ENCODE results near the gene KMT2D.

The KMT2D gene

GRCh38 chr12:49026101-49026500 lies 34.5 kb downstream of the KMT2D start:
- H3K9me3 ChIP-seq (ENCODE audit: insufficient read depth, low read length) = no peaks in the 10 kb centered on the region
- no peaks in the 10 kb centered on the region for H3K27me3 ChIP-seq (ENCODE audit: low read depth, low read length)
- H3K79me2 ChIP-seq (ENCODE audit: low read length) = no peaks in the 10 kb centered on the region
- H3K4me2 ChIP-seq (ENCODE audit: low read length) = no peak overlapping the region
- peaks cover 60% of the 10 kb centered on the region for H3K36me3 ChIP-seq (replicated peaks; ENCODE audit: low read depth, low read length)
- no peak for TF ChIP-seq EZH2phosphoT487 (IDR thresholded peaks at IDR 0.05; ENCODE audit: low read depth)
- TF ChIP-seq CTCF (IDR thresholded peaks at IDR 0.05; ENCODE audit: low read depth, low read length) = no peak
- no peak overlapping the region for H3K4me3 ChIP-seq (ENCODE audit: low read length)
- no peaks in the 10 kb centered on the region for H3K4me1 ChIP-seq (ENCODE audit: low read length)
- no peak overlapping the region for H3K27ac ChIP-seq (ENCODE audit: low read length)
- H3K9ac ChIP-seq (ENCODE audit: low read length) = no peak overlapping the region
- no peaks in the 10 kb centered on the region for H4K20me1 ChIP-seq (ENCODE audit: insufficient read depth, low read length)
- no peak overlapping the region for H2AFZ ChIP-seq (ENCODE audit: low read depth, low read length)

- Histone ChIP-seq H3K4me2 (ENCODE audit: low read length) (no peak overlapping the region), H3K27me3 (ENCODE audit: low read depth, low read length) (no peaks in the 10 kb centered on the region), H2AFZ (ENCODE audit: low read depth, low read length) (no peak overlapping the region), H3K9me3 (ENCODE audit: insufficient read depth, low read length) (no peaks in the 10 kb centered on the region), H3K36me3 (replicated peaks; ENCODE audit: low read depth, low read length) (peaks cover 53% of the 10 kb centered on the region), H3K27ac (ENCODE audit: low read length) (no peak overlapping the region), H3K79me2 (ENCODE audit: low read length) (no peaks in the 10 kb centered on the region), H3K4me1 (ENCODE audit: low read length) (no peaks in the 10 kb centered on the region), H4K20me1 (ENCODE audit: insufficient read depth, low read length) (no peaks in the 10 kb centered on the region), H3K9ac (ENCODE audit: low read length) (no peak overlapping the region), H3K4me3 (ENCODE audit: low read length) (no peak overlapping the region)
- TF ChIP-seq EZH2phosphoT487 (IDR thresholded peaks at IDR 0.05; ENCODE audit: low read depth) (no peak), CTCF (IDR thresholded peaks at IDR 0.05; ENCODE audit: low read depth, low read length) (no peak)
Measured at GRCh38 chr12:49025463-49025862, 35.1 kb downstream of the KMT2D start.

GRCh38 chr12:49024543-49024942 lies 36.1 kb downstream of the KMT2D start:
- Histone ChIP-seq H3K4me3 (ENCODE audit: low read length) (no peak overlapping the region), H3K27me3 (ENCODE audit: low read depth, low read length) (no peaks in the 10 kb centered on the region), H4K20me1 (ENCODE audit: insufficient read depth, low read length) (no peaks in the 10 kb centered on the region), H3K9me3 (ENCODE audit: insufficient read depth, low read length) (no peaks in the 10 kb centered on the region), H3K36me3 (replicated peaks; ENCODE audit: low read depth, low read length) (peaks cover 47% of the 10 kb centered on the region), H3K4me1 (ENCODE audit: low read length) (peaks cover 5% of the 10 kb centered on the region), H3K9ac (ENCODE audit: low read length) (no peak overlapping the region), H2AFZ (ENCODE audit: low read depth, low read length) (no peak overlapping the region), H3K4me2 (ENCODE audit: low read length) (no peak overlapping the region), H3K79me2 (ENCODE audit: low read length) (no peaks in the 10 kb centered on the region), H3K27ac (ENCODE audit: low read length) (no peak overlapping the region)
- TF ChIP-seq EZH2phosphoT487 (IDR thresholded peaks at IDR 0.05; ENCODE audit: low read depth) (no peak), CTCF (IDR thresholded peaks at IDR 0.05; ENCODE audit: low read depth, low read length) (no peak)

GRCh38 chr12:49023812-49024211 lies 36.8 kb downstream of the KMT2D start:
- H3K9me3 ChIP-seq (ENCODE audit: insufficient read depth, low read length) = no peaks in the 10 kb centered on the region
- no peak overlapping the region for H3K27ac ChIP-seq (ENCODE audit: low read length)
- no peak overlapping the region for H3K4me3 ChIP-seq (ENCODE audit: low read length)
- H4K20me1 ChIP-seq (ENCODE audit: insufficient read depth, low read length) = no peaks in the 10 kb centered on the region
- TF ChIP-seq CTCF (IDR thresholded peaks at IDR 0.05; ENCODE audit: low read depth, low read length) (no peak), EZH2phosphoT487 (IDR thresholded peaks at IDR 0.05; ENCODE audit: low read depth) (no peak)
- H3K9ac ChIP-seq (ENCODE audit: low read length) = no peak overlapping the region
- H3K79me2 ChIP-seq (ENCODE audit: low read length) = no peaks in the 10 kb centered on the region
- H3K4me2 ChIP-seq (ENCODE audit: low read length) = no peak overlapping the region
- no peak overlapping the region for H2AFZ ChIP-seq (ENCODE audit: low read depth, low read length)
- H3K36me3 ChIP-seq (replicated peaks; ENCODE audit: low read depth, low read length) = peaks cover 42% of the 10 kb centered on the region
- H3K4me1 ChIP-seq (ENCODE audit: low read length) = peaks cover 8% of the 10 kb centered on the region
- no peaks in the 10 kb centered on the region for H3K27me3 ChIP-seq (ENCODE audit: low read depth, low read length)

All from OCI-LY3 (cell line).